Measurements from ENCODE around the gene FSTL3.
"Not testable (repeated sequence)": the region's sequence is repeated elsewhere in the genome, so short reads cannot be mapped to it uniquely, and the experiment has no call there.

The FSTL3 gene

GRCh38 chr19:681029-682019, 5.1 kb downstream of the FSTL3 start:
- no peak for DNase-seq (ENCODE audit: low read depth, low spot score)

- DNase-seq (ENCODE audit: low read depth, low spot score) = no peak
Observed at GRCh38 chr19:682678-683320, 6.6 kb downstream of the FSTL3 start.

GRCh38 chr19:685454-685931, 9.3 kb downstream of the FSTL3 start:
- DNase-seq (ENCODE audit: low read depth, low spot score) = no peak

GRCh38 chr19:686589-687297, 10.6 kb downstream of the FSTL3 start:
- DNase-seq (ENCODE audit: low read depth, low spot score) = no peak

GRCh38 chr19:687569-688166, 11.5 kb downstream of the FSTL3 start:
- no peak for DNase-seq (ENCODE audit: low read depth, low spot score)

- no peak for DNase-seq (ENCODE audit: low read depth, low spot score)
Observed at GRCh38 chr19:688214-688613, 12.0 kb downstream of the FSTL3 start.

GRCh38 chr19:688992-689391, 12.8 kb downstream of the FSTL3 start:
- DNase-seq (ENCODE audit: low read depth, low spot score) = no peak

GRCh38 chr19:690203-690602, 14.0 kb downstream of the FSTL3 start:
- no peak for DNase-seq (ENCODE audit: low read depth, low spot score)

- no peak for DNase-seq (ENCODE audit: low read depth, low spot score)
Observed at GRCh38 chr19:694481-695351, 18.5 kb downstream of the FSTL3 start.

GRCh38 chr19:695352-695949, 19.3 kb downstream of the FSTL3 start, which contains the start of gene PRSS57:
TSS of gene PRSS57 (minus strand) at chr19:695452. CDS start at chr19:695430, 22 bp downstream.
- no peak for DNase-seq (ENCODE audit: low read depth, low spot score)

GRCh38 chr19:698529-698928, 22.3 kb downstream of the FSTL3 start:
- DNase-seq (ENCODE audit: low read depth, low spot score) = not testable (repeated sequence)

- not testable (repeated sequence) for DNase-seq (ENCODE audit: low read depth, low spot score)
Observed at GRCh38 chr19:699885-700284, 23.7 kb downstream of the FSTL3 start.

- not testable (repeated sequence) for DNase-seq (ENCODE audit: low read depth, low spot score)
Observed at GRCh38 chr19:702847-703246, 26.7 kb downstream of the FSTL3 start.

GRCh38 chr19:703329-703650, 27.1 kb downstream of the FSTL3 start:
- no peak for DNase-seq (ENCODE audit: low read depth, low spot score)

- DNase-seq (ENCODE audit: low read depth, low spot score) = no peak
Observed at GRCh38 chr19:703651-704446, 27.7 kb downstream of the FSTL3 start.

GRCh38 chr19:704447-704741, 28.2 kb downstream of the FSTL3 start:
- DNase-seq (ENCODE audit: low read depth, low spot score) = no peak

GRCh38 chr19:708154-709143, 32.3 kb downstream of the FSTL3 start, which contains the start of gene PALM:
TSS of gene PALM (plus strand) at chr19:708935. CDS start at chr19:709147, 212 bp downstream.
- DNase-seq (ENCODE audit: low read depth, low spot score) = no peak
